HepG2 (cell line): ENCODE measurements around the gene MTURN. TPM values are rescaled to one million over a fixed set of nuclear protein-coding genes. Genes with fewer than 3 reads are reported as not detected.

Experiments
- ATAC-seq: fragments of 200-7000 bp; cut with Tn5 transposase; 3 replicates; pipeline ENCODE4 v1.9.1; 2020; ENCODE audit warnings: mild to moderate bottlenecking, moderate library complexity
- BruUV-seq: library from RNA; stranded (reverse); fragments of 400-500 nt; replicated peaks from 2 replicates; lab custom pipeline; 2021; lab: Mats Ljungman, UMichigan
- CTCF ChIA-PET: fragments of 300-600 bp; formaldehyde crosslinking; extraction: SDS; loops from one replicate; lab custom pipeline; 2021; ENCODE audit warnings: low total read pairs, inconsistent platforms, low intra/inter-chr PET ratio; lab: Yijun Ruan, JAX
- POLR2A ChIA-PET: fragments of 350-600 bp; sonication (Branson Sonifier 250); formaldehyde crosslinking; loops from one replicate; lab custom pipeline; 2020; ENCODE audit warnings: antibody characterized with exemption, inconsistent platforms; lab: Yijun Ruan, JAX
- DNase-seq: peaks from one replicate; pipeline ENCODE4 v3.0.0-alpha.2; 2015; ENCODE audit warnings: low spot score
- FAIRE-seq: peaks from 3 replicates; lab custom pipeline; 2011; peaks lifted over from hg19 to GRCh38; lab: Jason Lieb, UNC
- H2AFZ ChIP-seq: one replicate; pipeline ENCODE4 v1.6.1; 2011; ENCODE audit warnings: low read length, inconsistent platforms
- H3K27ac ChIP-seq: fragments of 300-600 bp; 3 replicates; pipeline ENCODE4 v1.8.0; 2011; ENCODE audit warnings: mixed run types, mild to moderate bottlenecking, mixed read lengths, low read length, inconsistent platforms; ENCODE audit not compliant: insufficient read depth; ENCODE audit errors: extremely low read length
- H3K27me3 ChIP-seq, 2 experiments: fragments of 200-600 bp in 1 of 2; 2 replicates in 1 of 2; 3 replicates in 1 of 2; pipeline versions ENCODE4 v1.6.0 to v1.8.0; 2011; ENCODE audit warnings: low read length in 2 of 2, mild to moderate bottlenecking in 2 of 2, moderate library complexity in 2 of 2, inconsistent platforms in 1 of 2; ENCODE audit not compliant: insufficient read depth in 2 of 2, control insufficient read depth in 1 of 2
- H3K36me3 ChIP-seq, 2 experiments: fragments of 200-600 bp in 1 of 2; replicated peaks in 1 of 2; 2 replicates in 1 of 2; 3 replicates in 1 of 2; pipeline versions ENCODE4 v1.5.1 to v1.8.0; 2011; ENCODE audit warnings: low read length in 2 of 2, inconsistent platforms in 1 of 2; ENCODE audit not compliant: insufficient read depth in 2 of 2, control insufficient read depth in 1 of 2
- H3K4me1 ChIP-seq: 2 replicates; pipeline ENCODE4 v1.5.1; 2012; ENCODE audit warnings: low read length, inconsistent platforms; ENCODE audit not compliant: insufficient read depth
- H3K4me2 ChIP-seq: 2 replicates; pipeline ENCODE4 v1.6.0; 2011; ENCODE audit warnings: low read depth, low read length, inconsistent platforms
- H3K4me3 ChIP-seq, 3 experiments: fragments of 200-600 bp in 1 of 3; sonication (generic), shearing (Covaris generic) in 1 of 3; replicated peaks in 1 of 3; 2 replicates each; pipeline ENCODE4 v1.5.1; 2011 to 2016; ENCODE audit warnings: low read length in 3 of 3, inconsistent platforms in 2 of 3, low read depth in 2 of 3, mild to moderate bottlenecking in 2 of 3, control low read depth in 1 of 3, mixed read lengths in 1 of 3; ENCODE audit not compliant: insufficient read depth in 1 of 3
- H3K79me2 ChIP-seq: one replicate; pipeline ENCODE4 v1.6.1; 2011; ENCODE audit warnings: low read length, inconsistent platforms; ENCODE audit not compliant: insufficient read depth
- H3K9ac ChIP-seq: 2 replicates; pipeline ENCODE4 v1.6.0; 2011; ENCODE audit warnings: mild to moderate bottlenecking, low read depth, low read length, inconsistent platforms; ENCODE audit not compliant: insufficient read depth
- H3K9me3 ChIP-seq: 2 replicates; pipeline ENCODE4 v1.5.1; 2012; ENCODE audit warnings: mild to moderate bottlenecking, low read length
- H4K20me1 ChIP-seq: 2 replicates; pipeline ENCODE4 v1.6.0; 2011; ENCODE audit warnings: inconsistent platforms, mild to moderate bottlenecking, low read length, moderate library complexity; ENCODE audit not compliant: insufficient read depth
- ATF7 ChIP-seq, 2 experiments: fragments of 450-650 bp in 1 of 2; sonication (generic) in 1 of 2; formaldehyde crosslinking in 1 of 2; IDR thresholded peaks; 2 replicates each; pipeline versions ENCODE4 v1.4.0 to v1.6.1; 2016 to 2020; ENCODE audit warnings: antibody characterized with exemption in 1 of 2, mild to moderate bottlenecking in 1 of 2, missing genetic modification reagents in 1 of 2
- PHF21A ChIP-seq: sonication (generic); formaldehyde crosslinking; IDR thresholded peaks from 2 replicates; pipeline ENCODE4 v1.5.0; 2020; ENCODE audit warnings: mild to moderate bottlenecking, missing genetic modification reagents
- PRMT3 ChIP-seq: sonication (generic); formaldehyde crosslinking; IDR thresholded peaks from 2 replicates; pipeline ENCODE4 v1.8.1; 2022; ENCODE audit warnings: low read depth, mild to moderate bottlenecking, moderate library complexity, missing genetic modification reagents, borderline replicate concordance
- RARG ChIP-seq: sonication (generic); formaldehyde crosslinking; IDR thresholded peaks from 2 replicates; pipeline ENCODE4 v1.4.0; 2020; ENCODE audit warnings: low read depth, mild to moderate bottlenecking, missing genetic modification reagents
- SRY ChIP-seq: sonication (generic); formaldehyde crosslinking; IDR thresholded peaks from 2 replicates; pipeline ENCODE4 v1.8.0; 2022; ENCODE audit warnings: mild to moderate bottlenecking, missing genetic modification reagents
- TGIF2 ChIP-seq: IDR thresholded peaks from 2 replicates; pipeline ENCODE4 v1.6.1; 2016; ENCODE audit warnings: control low read depth, missing compliant biosample characterization
- ZNF343 ChIP-seq: sonication (generic); formaldehyde crosslinking; IDR thresholded peaks from 2 replicates; pipeline ENCODE4 v1.4.0; 2020; ENCODE audit warnings: mild to moderate bottlenecking, missing genetic modification reagents
- ZNF546 ChIP-seq: sonication (generic); formaldehyde crosslinking; conservative IDR thresholded peaks from 2 replicates; pipeline ENCODE4 v1.8.1; 2023; ENCODE audit warnings: mild to moderate bottlenecking, missing genetic modification reagents
- ZNF550 ChIP-seq: sonication (generic); formaldehyde crosslinking; IDR thresholded peaks from 2 replicates; pipeline ENCODE4 v1.4.0; 2020; ENCODE audit warnings: mild to moderate bottlenecking, missing genetic modification reagents, borderline replicate concordance
- ZNF589 ChIP-seq: sonication (generic); formaldehyde crosslinking; conservative IDR thresholded peaks from 2 replicates; pipeline ENCODE4 v1.8.0; 2022; ENCODE audit warnings: mild to moderate bottlenecking, moderate library complexity, missing genetic modification reagents
- ZNF713 ChIP-seq: sonication (generic); formaldehyde crosslinking; IDR thresholded peaks from 2 replicates; pipeline ENCODE4 v1.4.0; 2020; ENCODE audit warnings: mild to moderate bottlenecking, missing genetic modification reagents
- WGBS: methylation state at CpG from one replicate; pipeline ENCODE4 v1.1.6; 2017; ENCODE audit warnings: low lambda C conversion rate; 5-methylcytosine and 5-hydroxymethylcytosine counted together
- in situ Hi-C: cut with HindIII; loops from 2 replicates; pipeline ENCODE4 v1.10.0; 2017; ENCODE audit warnings: low pct_unique_long_range_greater_than_20kb; ENCODE audit not compliant: extremely low pct_ligation_motif_present
- intact Hi-C: fragments of 100-400 bp; cut with micrococcal nuclease; formaldehyde crosslinking; loops from one replicate; pipeline ENCODE4 v1.10.0; 2022; ENCODE audit not compliant: unreplicated experiment
- polyA plus RNA-seq, 8 experiments: library from polyadenylated mRNA; depleted of rRNA in 3 of 8; stranded (reverse) in 7 of 8; unstranded in 1 of 8; fragments of >200 nt; fragmentation: Illumina TruSeq in 4 of 8; extraction: Trizol in 4 of 8; gene quantifications; 2 replicates each; pipeline versions ENCODE4 v1.2.1 to v1.2.3, GENCODE V29; 2011 to 2016; ENCODE audit warnings: low read depth in 4 of 8, missing spikeins in 1 of 8, mixed read lengths in 1 of 8; ENCODE audit not compliant: insufficient read depth in 1 of 8
- total RNA-seq, 5 experiments: library from RNA; depleted of rRNA; stranded (reverse); fragments of >200 nt; fragmentation: Illumina TruSeq; extraction: Trizol; gene quantifications; 2 replicates each; pipeline ENCODE4 v1.2.3, GENCODE V29; 2016; ENCODE audit warnings: low read depth in 1 of 5
- TF ChIP-seq, protein P1 (sequence below): IDR thresholded peaks from 2 replicates; pipeline ENCODE4 v1.6.1; 2016; ENCODE audit warnings: low read depth, control low read depth
- TF ChIP-seq, protein P2 (sequence below): sonication (generic); formaldehyde crosslinking; IDR thresholded peaks from 2 replicates; pipeline ENCODE4 v1.4.0; 2020; ENCODE audit warnings: missing genetic modification reagents, mild to moderate bottlenecking, borderline replicate concordance

MTURN gene
- total and polyA plus RNA-seq, 2 of the 13 experiments (the other 11 are each of a cell fraction or from before 2014, with no cell fraction given) = 5.7 to 7.2 TPM

DNA sequence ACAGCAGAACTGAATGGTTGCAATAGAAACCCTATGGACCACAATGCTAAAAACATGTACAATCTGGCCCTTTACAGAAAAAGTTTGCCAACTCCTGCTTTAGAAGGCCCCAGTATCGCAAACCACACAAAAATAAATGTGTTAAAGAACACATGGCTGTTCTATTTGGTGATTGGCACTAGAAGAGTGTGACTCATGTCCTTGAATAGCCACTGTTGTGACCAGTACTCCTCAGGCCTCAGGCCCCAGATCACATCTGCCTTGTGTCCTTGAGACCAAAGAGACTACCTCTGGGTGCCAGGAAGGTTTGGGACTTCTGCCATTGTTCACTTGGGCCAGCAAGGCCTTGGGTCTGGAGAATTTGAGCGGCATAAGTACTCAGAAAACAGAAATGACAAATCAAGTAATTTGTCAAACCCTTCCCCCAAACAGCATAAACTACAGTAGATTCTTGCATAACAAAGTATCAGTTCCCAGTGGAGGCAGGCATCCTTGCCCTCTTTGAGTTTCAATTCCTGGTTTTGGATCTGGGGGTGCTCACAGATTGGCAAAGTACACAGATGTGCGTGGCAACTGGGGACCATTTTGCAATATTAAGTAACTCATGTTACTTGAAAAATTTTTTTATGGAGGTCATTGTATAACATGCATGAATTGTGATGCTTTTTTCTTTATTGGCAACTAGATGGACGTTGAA is 50.2 kb downstream of the MTURN start:
- Histone ChIP-seq H3K4me3 (no peak overlapping the region), H3K4me2 (no peak overlapping the region), H4K20me1 (no peaks in the 10 kb centered on the region), H3K9ac (no peak overlapping the region), H3K4me1 (peaks cover 10% of the 10 kb centered on the region), H3K27me3 (no peaks in the 10 kb centered on the region; a peak in 1 of 5 replicates), H3K9me3 (peaks cover 14% of the 10 kb centered on the region; the same call in 1 of the 2 replicates)
- WGBS = 17% methylated on average over 4 of the region's 4 CpGs
- CTCF ChIA-PET = no interaction called here
- DNase-seq = no peak
- FAIRE-seq = no peak
- no peak for TF ChIP-seq ZNF343 (CRISPR knock-in tag)
- TF ChIP-seq, protein P1, sequence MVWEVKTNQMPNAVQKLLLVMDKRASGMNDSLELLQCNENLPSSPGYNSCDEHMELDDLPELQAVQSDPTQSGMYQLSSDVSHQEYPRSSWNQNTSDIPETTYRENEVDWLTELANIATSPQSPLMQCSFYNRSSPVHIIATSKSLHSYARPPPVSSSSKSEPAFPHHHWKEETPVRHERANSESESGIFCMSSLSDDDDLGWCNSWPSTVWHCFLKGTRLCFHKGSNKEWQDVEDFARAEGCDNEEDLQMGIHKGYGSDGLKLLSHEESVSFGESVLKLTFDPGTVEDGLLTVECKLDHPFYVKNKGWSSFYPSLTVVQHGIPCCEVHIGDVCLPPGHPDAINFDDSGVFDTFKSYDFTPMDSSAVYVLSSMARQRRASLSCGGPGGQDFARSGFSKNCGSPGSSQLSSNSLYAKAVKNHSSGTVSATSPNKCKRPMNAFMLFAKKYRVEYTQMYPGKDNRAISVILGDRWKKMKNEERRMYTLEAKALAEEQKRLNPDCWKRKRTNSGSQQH = no peak
- no peak for TF ChIP-seq SRY (CRISPR knock-in tag)
- no peak for TF ChIP-seq RARG (CRISPR knock-in tag)
- no peak for TF ChIP-seq TGIF2 (CRISPR knock-in tag)
- TF ChIP-seq ATF7 (IDR thresholded peaks at IDR 0.05) = no peak
- TF ChIP-seq ATF7 (CRISPR knock-in tag; IDR thresholded peaks at IDR 0.05) = no peak
- TF ChIP-seq ZNF546 (CRISPR knock-in tag) = no peak
- TF ChIP-seq ZNF550 = no peak
- TF ChIP-seq PRMT3 (CRISPR knock-in tag) = no peak
- no peak for TF ChIP-seq PHF21A (CRISPR knock-in tag)
- TF ChIP-seq ZNF589 (CRISPR knock-in tag) = no peak
- no peak for TF ChIP-seq ZNF713
- TF ChIP-seq, protein P2, sequence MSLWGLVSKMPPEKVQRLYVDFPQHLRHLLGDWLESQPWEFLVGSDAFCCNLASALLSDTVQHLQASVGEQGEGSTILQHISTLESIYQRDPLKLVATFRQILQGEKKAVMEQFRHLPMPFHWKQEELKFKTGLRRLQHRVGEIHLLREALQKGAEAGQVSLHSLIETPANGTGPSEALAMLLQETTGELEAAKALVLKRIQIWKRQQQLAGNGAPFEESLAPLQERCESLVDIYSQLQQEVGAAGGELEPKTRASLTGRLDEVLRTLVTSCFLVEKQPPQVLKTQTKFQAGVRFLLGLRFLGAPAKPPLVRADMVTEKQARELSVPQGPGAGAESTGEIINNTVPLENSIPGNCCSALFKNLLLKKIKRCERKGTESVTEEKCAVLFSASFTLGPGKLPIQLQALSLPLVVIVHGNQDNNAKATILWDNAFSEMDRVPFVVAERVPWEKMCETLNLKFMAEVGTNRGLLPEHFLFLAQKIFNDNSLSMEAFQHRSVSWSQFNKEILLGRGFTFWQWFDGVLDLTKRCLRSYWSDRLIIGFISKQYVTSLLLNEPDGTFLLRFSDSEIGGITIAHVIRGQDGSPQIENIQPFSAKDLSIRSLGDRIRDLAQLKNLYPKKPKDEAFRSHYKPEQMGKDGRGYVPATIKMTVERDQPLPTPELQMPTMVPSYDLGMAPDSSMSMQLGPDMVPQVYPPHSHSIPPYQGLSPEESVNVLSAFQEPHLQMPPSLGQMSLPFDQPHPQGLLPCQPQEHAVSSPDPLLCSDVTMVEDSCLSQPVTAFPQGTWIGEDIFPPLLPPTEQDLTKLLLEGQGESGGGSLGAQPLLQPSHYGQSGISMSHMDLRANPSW (CRISPR knock-in tag) = no peak
- TF ChIP-seq, all 625 proteins: peak for 0
- intact Hi-C loops = no loop called here
- Histone ChIP-seq H3K79me2 (no peaks in the 10 kb centered on the region), H2AFZ (no peak overlapping the region), H3K27ac (no peak overlapping the region), H3K36me3 (no peaks in the 10 kb centered on the region)
- in situ Hi-C loops = no loop called here
- POLR2A ChIA-PET = no interaction called here
- ATAC-seq = no peak
- no TSS peak for BruUV-seq
